Right lobe of liver (tissue), 6 donors: ENCODE results near the gene TMEM120B. TPM values are rescaled to one million over a fixed set of nuclear protein-coding genes. Genes with fewer than 3 reads are reported as not detected.
"Not testable (repeated sequence)": the region's sequence is repeated elsewhere in the genome, so short reads cannot be mapped to it uniquely, and the experiment has no call there.

Source experiments
- ATAC-seq, 4 donors: fragments of 200-7000 bp; cut with Tn5 transposase; one replicate each; pipeline ENCODE4 v1.9.1; 2020; ENCODE audit warnings: mild to moderate bottlenecking in 4 of 4, moderate library complexity in 4 of 4
- DNase-seq, 3 donors: peaks; one replicate each; pipeline ENCODE4 v3.0.0-alpha.2; 2020
- H3K27ac ChIP-seq, 3 donors: fragments of 200-600 bp; one replicate each; pipeline ENCODE4 v1.8.0; 2022
- H3K27me3 ChIP-seq, 2 donors: fragments of 200-600 bp; one replicate each; pipeline ENCODE4 v1.8.0; 2022
- H3K36me3 ChIP-seq, 4 donors: fragments of 200-600 bp; sonication (generic) in 1 of 4; one replicate each; pipeline versions ENCODE4 v1.5.1 to v1.8.0; 2017 to 2022; ENCODE audit warnings: control low read depth in 1 of 4
- H3K4me1 ChIP-seq, 4 donors: fragments of 200-600 bp; sonication (generic) in 1 of 4; one replicate each; pipeline versions ENCODE4 v1.5.1 to v1.8.0; 2017 to 2022; ENCODE audit warnings: control low read depth in 1 of 4
- H3K4me3 ChIP-seq, 3 donors: fragments of 200-600 bp; one replicate each; pipeline ENCODE4 v1.8.0; 2022
- H3K9me3 ChIP-seq, 4 donors: fragments of 200-600 bp; sonication (generic) in 1 of 4; one replicate each; pipeline versions ENCODE4 v1.5.1 to v1.8.0; 2017 to 2022; ENCODE audit warnings: control low read depth in 1 of 4
- CTCF ChIP-seq, 4 donors: fragments of 200-600 bp in 3 of 4; fragments of 450-650 bp in 1 of 4; IDR thresholded peaks; one replicate each; pipeline versions ENCODE4 v1.5.1 to v1.8.0; 2016 to 2022; ENCODE audit warnings: antibody characterized with exemption in 4 of 4, mild to moderate bottlenecking in 2 of 4
- POLR2A ChIP-seq: fragments of 450-650 bp; IDR thresholded peaks from one replicate; pipeline ENCODE4 v1.6.1; 2017; ENCODE audit warnings: antibody characterized with exemption, mild to moderate bottlenecking
- WGBS: methylation state at CpG from one replicate; pipeline ENCODE4 v1.1.6; 2018; ENCODE audit warnings: low coverage, low lambda C conversion rate; ENCODE audit not compliant: insufficient coverage; ENCODE audit errors: missing lambda C conversion rate; 5-methylcytosine and 5-hydroxymethylcytosine counted together
- intact Hi-C, 2 donors: fragments of 100-400 bp; cut with DNase I; formaldehyde crosslinking; loops; one replicate each; pipeline versions ENCODE4 v1.11.2 to v1.14.1; 2022
- total RNA-seq, 6 experiments: library from RNA; depleted of rRNA in 2 of 6; stranded (reverse); fragments of >200 nt in 2 of 6; fragmentation: NEBNext Ultra II Directional in 3 of 6; extraction: Animal tissue kit (Norgen Biotek cat#: 25700) in 3 of 6; gene quantifications; one replicate each; pipeline versions ENCODE4 v1.1.0 to v1.2.4, GENCODE V29; 2016 to 2023
- donor health status: DM: no; HTN: yes; CAD: no.
- donor health status: DM: no; HTN: no; CAD: no.
- donor health status: DM: no; HTN: no; CAD: no.
- donor health status: DM: no; HTN: yes; CAD: no.
- donor health status: DM: no; HTN: yes; CAD: no.

TMEM120B gene
- total RNA-seq, 6 experiments from 2014 or later: 3.3 to 6.4 (median 4.7) TPM

- ATAC-seq (no peak), DNase-seq (no peak)
- intact Hi-C loops: no loop called here
- Histone ChIP-seq H3K27me3 (no peaks in the 10 kb centered on the region), H3K9me3 (no peaks in the 10 kb centered on the region), H3K4me3 (no peak overlapping the region), H3K36me3 (no peaks in the 10 kb centered on the region), H3K27ac (no peak overlapping the region), H3K4me1 (no peaks in the 10 kb centered on the region)
- WGBS: 94% methylated on average over 7 of the region's 7 CpGs
- TF ChIP-seq POLR2A (no peak), CTCF (IDR thresholded peaks at IDR 0.05) (no peak)
These were observed 18.9 kb downstream of the TMEM120B start for GRCh38 chr12:121731473-121731872.

GRCh38 chr12:121733849-121734248, 21.3 kb downstream of the TMEM120B start:
- H3K27me3 ChIP-seq: no peaks in the 10 kb centered on the region
- TF ChIP-seq POLR2A (no peak), CTCF (IDR thresholded peaks at IDR 0.05) (no peak)
- no peak for ATAC-seq
- H3K36me3 ChIP-seq: no peaks in the 10 kb centered on the region
- H3K4me3 ChIP-seq: no peak overlapping the region
- no peak for DNase-seq
- no peaks in the 10 kb centered on the region for H3K4me1 ChIP-seq
- WGBS: 91% methylated on average over 8 of the region's 8 CpGs
- no peaks in the 10 kb centered on the region for H3K9me3 ChIP-seq
- intact Hi-C loops: no loop called here
- no peak overlapping the region for H3K27ac ChIP-seq

- Histone ChIP-seq H3K9me3 (no peaks in the 10 kb centered on the region), H3K4me3 (no peak overlapping the region), H3K27ac (no peak overlapping the region), H3K36me3 (no peaks in the 10 kb centered on the region), H3K4me1 (no peaks in the 10 kb centered on the region), H3K27me3 (no peaks in the 10 kb centered on the region)
- DNase-seq (no peak), ATAC-seq (no peak)
- intact Hi-C loops: no loop called here
- no peak for TF ChIP-seq POLR2A
- TF ChIP-seq CTCF (IDR thresholded peaks at IDR 0.05): no peak
- 52% methylated on average over 5 of the region's 9 CpGs for WGBS
These were observed 25.8 kb downstream of the TMEM120B start for GRCh38 chr12:121738340-121738858.

- Histone ChIP-seq H3K27me3 (no peaks in the 10 kb centered on the region), H3K9me3 (no peaks in the 10 kb centered on the region), H3K27ac (no peak overlapping the region), H3K36me3 (no peaks in the 10 kb centered on the region), H3K4me3 (no peak overlapping the region), H3K4me1 (no peaks in the 10 kb centered on the region)
- DNase-seq (no peak), ATAC-seq (no peak)
- no peak for TF ChIP-seq CTCF (IDR thresholded peaks at IDR 0.05)
- intact Hi-C loops: no loop called here
- WGBS: 92% methylated on average over 4 of the region's 4 CpGs
These were observed 28.3 kb downstream of the TMEM120B start for GRCh38 chr12:121740847-121741246.

GRCh38 chr12:121741743-121742142, 29.2 kb downstream of the TMEM120B start:
- H3K27me3 ChIP-seq: no peaks in the 10 kb centered on the region
- TF ChIP-seq POLR2A: no peak
- no peak for TF ChIP-seq CTCF (IDR thresholded peaks at IDR 0.05)
- DNase-seq (no peak), ATAC-seq (no peak)
- no peaks in the 10 kb centered on the region for H3K36me3 ChIP-seq
- no peaks in the 10 kb centered on the region for H3K4me1 ChIP-seq
- 77% methylated on average over 6 of the region's 6 CpGs for WGBS
- H3K9me3 ChIP-seq: no peaks in the 10 kb centered on the region
- no peak overlapping the region for H3K27ac ChIP-seq
- no peak overlapping the region for H3K4me3 ChIP-seq
- intact Hi-C loops: no loop called here

GRCh38 chr12:121745545-121745944, 33.0 kb downstream of the TMEM120B start:
- DNase-seq, H3K4me3 ChIP-seq, ATAC-seq, H3K27ac ChIP-seq, H3K9me3 ChIP-seq, H3K27me3 ChIP-seq, intact Hi-C loops, H3K36me3 ChIP-seq, H3K4me1 ChIP-seq: not testable (repeated sequence)
- 84% methylated on average over 2 of the region's 5 CpGs for WGBS
